HG03520 (cell line): ENCODE data around the gene CFHR5.
A peak's percentile ranks its signal among the peaks of the same experiment; 100 is the strongest.
"Not testable (repeated sequence)": the region's sequence is repeated elsewhere in the genome, so short reads cannot be mapped to it uniquely, and the experiment has no call there.

Experiments
- ATAC-seq: cut with Tn5 transposase; IDR thresholded peaks from one replicate; pipeline ENCODE4 v1.9.1; 2021; ENCODE audit warnings: mild to moderate bottlenecking, moderate library complexity; ENCODE audit not compliant: unreplicated experiment

Gene CFHR5

DNA sequence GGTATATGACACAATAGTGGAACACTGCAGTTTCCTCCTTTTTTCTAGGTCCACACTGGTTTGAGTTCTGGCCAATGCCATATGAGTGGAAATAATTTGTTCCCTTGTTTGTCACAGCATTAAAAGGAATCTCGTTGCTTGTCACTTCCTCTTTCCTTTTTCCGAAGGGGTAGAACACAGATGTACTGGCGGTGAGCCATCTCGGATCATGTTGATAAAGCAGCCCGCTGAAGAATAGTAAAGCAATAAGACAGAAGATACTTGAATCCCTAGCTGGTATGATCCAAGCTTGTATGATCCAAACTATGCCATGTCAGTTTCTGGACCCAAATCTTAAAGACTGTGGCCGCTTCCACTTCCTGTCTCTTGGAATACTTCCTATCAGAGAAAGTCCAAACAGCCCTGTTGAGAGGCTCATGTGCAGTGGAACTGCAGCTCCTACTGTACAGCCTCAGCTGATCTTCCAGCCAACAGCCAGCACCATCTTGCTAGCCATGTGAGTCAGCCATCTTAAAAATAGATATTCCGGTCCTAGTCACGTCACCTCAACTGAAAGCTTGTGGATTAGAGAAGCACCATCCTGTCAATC, 40.3 kb downstream of the CFHR5 start:
- no peak for ATAC-seq

DNA sequence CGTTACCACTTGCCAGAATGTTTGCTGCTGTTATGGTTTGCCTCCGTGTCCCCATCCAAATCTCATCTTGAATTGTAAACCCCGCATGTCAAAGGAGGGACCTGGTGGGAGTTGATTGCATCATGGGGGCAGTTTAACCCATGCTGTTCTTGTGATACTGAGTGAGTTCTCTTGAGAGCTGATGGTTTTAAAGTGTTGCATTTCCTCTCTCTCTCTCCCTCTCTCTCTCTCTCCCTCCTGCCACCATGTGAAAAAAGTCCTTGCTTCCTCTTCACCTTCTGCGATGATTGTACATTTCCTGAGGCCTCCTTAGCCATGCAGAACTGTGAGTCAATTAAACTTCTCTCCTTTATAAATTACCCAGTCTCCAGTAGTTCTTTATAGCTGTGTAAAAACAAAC, 44.4 kb downstream of the CFHR5 start:
- ATAC-seq: no peak

DNA sequence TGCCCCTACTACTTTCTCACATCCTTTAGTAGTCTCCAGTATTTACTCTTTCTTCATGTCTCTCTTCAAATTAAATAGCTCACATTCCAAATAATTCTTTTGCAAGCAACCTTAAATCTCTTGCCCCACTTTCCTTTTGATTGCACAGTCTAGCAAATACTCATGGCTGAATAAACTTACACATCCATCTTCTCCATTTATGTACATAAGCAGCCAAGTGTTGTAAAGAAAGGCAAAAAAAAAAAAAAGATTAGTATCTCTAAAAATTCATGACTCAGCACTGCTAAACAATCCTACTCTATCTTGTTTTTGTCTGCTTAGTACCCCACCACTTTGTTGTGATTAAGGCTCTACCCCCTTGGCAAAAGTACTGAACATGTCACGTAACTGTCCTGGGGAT, 47.1 kb downstream of the CFHR5 start:
- no peak for ATAC-seq

DNA sequence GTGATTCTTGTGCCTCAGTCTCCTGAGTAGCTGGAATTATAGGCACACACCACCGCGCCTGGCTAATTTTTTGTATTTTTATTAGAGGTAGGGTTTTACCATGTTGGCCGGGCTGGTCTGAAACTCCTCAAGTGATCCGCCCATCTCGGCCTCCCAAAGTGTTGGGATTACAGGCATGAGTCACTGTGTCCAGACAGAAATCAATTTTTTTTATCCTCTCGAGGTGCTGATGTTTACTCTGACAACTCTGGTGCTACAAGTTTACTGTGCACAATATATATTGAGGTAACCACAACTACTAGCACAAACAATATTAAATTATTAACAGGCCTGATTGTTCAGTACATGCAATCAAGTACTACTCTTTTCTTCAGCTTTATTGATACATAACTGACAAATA, 50.0 kb downstream of the CFHR5 start:
- ATAC-seq: no peak

DNA sequence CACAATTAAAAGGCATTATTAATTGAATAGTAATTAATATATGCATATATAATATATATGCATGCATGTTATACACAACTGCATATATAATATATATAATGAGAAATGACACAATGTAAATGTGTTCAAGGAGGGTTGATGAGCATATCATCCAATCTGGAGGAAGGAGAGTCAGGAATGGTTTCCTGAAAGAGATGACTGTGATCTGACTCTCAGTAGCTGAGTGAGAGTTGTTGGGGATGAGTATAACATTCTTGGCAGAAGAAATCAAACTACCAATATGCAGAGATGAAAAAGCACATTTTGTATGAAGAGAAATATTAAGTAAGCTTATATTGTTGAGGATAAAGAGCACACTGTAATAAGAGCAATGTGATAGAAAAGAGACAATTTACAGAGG, 52.4 kb downstream of the CFHR5 start:
- ATAC-seq: no peak

DNA sequence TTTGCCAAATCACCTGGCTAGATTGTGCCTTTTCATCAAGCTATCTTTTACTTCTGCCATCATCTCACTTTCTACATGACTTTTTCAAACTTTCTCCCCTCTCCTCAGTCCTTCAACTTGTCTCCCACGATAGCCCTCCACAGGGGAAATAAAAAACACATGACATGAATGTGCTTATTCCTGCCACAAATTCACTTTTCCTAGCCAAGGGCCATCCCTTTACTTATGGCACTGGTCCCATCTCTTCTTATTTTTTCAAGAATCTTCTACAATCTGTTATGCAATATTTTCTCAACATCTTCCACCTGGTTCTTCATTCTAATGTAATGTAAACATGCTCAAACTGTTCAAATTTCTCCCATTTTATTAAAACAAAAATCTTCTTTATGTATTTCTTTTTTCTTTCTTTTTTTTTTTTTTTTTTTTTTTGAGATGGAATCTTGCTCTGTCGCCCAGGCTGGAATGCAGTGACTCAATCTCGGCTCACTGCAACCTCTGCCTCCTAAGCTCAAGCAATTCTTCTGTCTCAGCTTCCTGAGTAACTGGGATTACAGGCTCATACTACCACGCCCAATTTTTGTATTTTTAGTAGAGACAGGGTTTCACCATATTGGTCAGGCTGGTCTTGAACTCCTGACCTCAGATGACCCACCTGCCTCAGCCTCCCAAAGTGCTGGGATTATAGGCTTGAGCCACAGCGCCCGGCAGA, 57.4 kb downstream of the CFHR5 start:
- ATAC-seq: not testable (repeated sequence)

DNA sequence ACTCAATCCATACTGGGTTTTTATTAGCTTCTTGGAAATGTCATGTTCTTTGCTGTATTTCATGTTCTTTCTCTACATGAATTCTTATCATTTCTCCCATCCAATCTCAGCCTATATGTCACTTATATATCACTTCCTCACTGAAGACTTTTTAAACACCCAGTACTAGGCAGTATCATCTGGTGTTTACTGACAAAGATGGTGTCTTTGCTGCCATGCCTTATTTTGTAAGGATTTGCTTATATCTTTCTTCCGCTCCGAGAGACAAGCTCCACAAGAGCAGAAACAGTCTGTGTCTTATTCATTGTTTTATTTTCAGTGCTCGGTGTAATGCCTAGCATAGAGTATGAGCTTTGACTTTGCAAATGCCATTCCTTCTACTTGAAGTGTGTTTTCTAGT, 59.5 kb downstream of the CFHR5 start:
- no peak for ATAC-seq

DNA sequence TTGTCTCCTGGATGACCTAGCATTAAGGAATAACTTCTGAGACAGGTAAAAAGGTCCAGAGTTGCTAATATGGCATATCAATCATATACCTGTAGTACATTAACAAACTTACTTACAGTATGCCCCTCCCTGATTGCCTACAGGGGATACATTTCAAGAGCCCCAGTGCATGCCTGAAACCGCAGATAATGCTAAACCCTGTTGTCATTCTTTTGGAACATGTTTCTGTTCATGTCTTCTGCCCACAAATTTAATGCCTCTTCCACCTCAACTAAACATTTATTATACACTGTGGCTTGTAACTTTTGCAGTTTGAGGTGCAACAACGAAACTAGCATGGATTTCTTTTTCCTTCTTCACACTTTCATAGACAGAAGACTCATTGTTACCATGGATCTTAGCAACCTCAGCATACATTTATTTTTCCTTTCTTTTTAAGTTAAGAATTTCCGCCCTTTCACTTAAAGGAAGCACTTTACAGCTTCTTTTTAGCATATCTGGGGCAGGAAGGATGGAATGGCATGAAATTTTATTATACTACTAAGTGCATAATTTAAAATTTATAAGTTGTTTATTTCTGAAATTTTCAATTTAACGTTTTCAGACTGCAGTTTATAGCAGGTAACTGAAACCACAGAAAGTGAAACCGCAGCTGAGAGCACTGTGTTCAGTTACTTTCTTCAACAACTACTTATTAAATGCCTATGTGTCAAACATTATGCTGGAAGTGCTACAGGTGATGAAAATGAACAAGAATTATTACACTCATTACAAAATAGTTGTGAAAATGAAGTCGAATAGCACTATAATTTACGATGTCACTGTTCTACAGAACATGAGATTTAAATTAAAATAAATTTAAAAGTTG, 64.4 kb downstream of the CFHR5 start:
- peak; percentile 65 for ATAC-seq

DNA sequence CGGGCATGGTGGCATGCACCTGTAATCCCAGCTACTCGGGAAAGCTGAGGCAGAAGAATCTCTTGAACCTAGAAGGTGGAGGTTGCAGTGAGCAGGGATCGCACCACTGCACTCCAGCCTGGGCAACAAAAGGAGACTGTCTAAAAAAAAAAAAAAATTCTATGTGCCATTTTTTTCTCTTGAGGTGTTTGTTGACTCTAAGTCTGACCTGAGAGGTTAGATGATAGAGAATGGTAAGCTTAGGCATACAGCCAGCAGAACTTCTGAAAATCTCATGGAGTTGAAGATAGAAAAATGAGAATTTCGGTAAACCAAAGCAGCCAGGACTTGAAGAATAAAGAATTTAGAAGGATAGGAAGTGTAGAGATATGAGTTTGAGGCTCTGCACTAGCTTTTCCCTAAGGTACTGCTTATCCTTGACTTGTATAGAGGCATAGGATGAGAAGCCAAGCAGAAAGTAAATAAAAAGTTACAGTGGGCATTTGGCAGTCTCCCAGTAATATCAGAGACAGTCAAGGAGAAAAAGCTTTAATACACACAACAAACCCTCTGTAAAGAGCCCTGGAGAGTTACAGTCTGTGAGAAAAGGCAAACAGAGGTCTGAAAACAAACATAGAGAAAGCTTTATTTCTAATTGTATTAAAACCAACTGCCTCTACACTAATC, 65.5 kb downstream of the CFHR5 start:
- no peak for ATAC-seq

DNA sequence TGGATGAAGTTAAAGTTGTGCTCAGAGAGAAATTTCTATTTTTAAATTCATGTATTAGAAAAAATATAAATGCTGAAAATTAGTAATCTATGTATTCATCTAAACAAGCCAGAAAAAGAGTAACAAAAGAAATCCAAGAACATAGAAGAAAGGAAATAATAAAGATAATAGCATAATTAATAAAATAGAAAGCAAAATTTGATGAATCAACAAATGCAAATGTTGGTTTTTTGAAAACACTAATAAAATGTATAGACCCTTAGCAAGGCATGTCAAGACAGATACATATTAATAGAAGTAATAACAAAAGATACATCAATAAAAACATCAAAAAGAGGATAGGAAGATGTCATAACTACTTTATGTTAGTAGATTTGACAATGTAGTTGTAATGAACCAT, 71.7 kb downstream of the CFHR5 start:
- no peak for ATAC-seq
